Inflammatory macrophage treated with lipopolysaccharide for 1 hour (primary cell): ENCODE results near the gene CCDC178.
A peak's percentile ranks its signal among the peaks of the same experiment; 100 is the strongest.
"Not testable (repeated sequence)": the region's sequence is repeated elsewhere in the genome, so short reads cannot be mapped to it uniquely, and the experiment has no call there.

Experiments used
- DNase-seq, 2 donors: peaks; one replicate each; pipeline ENCODE4 v3.0.0-alpha.2; 2020 to 2022

Gene CCDC178

DNA sequence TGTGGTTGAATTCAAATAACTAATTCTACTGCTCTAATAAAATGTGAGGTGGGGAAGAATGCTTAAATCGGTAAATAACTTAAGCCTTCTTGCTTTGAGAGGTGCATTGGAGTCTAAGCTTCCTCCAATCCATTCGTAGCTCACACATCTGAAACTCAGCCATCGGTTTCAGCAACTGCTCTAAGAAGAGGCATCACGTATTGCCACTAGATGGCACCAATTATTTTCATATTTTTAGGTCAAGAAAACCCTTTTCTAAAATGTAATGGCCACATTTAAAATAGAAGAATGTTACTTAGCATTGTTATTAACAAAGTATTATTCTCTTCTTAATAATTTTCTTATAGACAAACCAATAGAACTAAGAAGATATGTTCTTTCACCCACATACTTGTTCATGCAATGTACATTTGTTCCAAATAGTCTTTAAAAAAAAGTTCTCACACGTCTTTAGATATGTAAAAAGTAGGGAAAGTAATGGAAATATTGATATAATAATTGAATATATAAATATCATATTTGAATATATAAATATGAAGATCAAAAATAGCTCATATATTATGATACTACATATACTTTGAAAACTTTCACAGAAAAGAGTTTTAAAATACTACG lies 229.8 kb downstream of the CCDC178 start:
- peak; percentile 3 to 28 for DNase-seq

DNA sequence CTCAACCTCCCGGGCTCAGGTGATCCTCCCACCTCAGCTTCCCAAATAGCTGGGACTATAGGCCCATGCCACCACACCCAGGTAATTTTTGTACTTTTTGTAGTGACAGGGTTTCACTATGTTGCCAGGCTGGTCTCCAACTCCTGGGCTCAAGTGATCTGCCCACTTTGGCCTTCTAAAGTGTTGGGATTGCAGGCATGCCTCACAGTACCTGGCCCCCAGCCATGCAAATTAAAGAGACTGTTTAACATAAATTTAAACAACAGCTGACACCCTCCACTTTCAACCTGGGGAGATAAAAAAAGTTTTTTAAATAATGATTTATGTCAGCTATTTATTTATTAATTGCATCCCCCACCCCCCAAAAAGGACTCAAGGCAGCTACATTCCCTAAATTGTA lies 234.7 kb downstream of the CCDC178 start:
- DNase-seq, result no peak

DNA sequence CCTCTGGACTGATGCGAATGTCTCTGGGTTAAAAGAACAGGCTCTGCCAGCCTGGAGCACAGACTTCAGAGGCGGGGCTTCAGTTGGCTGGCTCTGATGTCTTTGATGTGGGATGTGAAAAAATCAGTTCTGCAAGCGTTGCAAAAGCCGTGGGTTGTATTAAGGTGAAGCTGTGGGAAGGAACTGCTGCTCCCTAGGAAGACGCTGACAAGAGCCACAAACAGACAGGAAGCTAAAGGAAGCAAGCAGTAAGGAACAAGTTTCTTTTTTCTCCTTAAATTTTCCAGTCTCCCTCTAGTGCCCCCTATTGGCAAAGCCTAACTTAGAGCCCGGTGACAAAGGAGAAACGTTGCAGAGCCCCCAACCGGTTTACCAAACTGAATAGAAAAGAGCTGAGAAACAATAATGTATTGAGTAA lies 239.0 kb downstream of the CCDC178 start:
- peak; percentile 3 to 53 for DNase-seq

DNA sequence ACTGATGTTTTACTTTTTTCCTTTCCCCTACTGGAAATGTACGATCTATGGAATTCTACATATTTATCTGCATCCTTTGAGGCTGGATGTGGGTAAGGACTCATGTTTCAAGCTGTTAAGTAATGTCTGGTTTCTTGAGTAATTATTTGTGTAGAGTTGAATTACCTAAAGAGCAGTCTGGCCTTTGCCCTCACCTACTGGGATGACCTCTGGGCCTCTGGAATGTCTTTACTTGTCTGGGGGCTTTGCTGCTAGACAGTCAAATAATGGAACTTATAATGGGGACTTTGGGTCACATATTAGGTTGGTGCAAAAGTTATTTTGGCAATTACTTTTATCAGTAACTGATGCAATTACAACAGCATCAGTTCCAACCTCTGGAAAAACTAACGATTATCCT lies 244.7 kb downstream of the CCDC178 start:
- no peak for DNase-seq

DNA sequence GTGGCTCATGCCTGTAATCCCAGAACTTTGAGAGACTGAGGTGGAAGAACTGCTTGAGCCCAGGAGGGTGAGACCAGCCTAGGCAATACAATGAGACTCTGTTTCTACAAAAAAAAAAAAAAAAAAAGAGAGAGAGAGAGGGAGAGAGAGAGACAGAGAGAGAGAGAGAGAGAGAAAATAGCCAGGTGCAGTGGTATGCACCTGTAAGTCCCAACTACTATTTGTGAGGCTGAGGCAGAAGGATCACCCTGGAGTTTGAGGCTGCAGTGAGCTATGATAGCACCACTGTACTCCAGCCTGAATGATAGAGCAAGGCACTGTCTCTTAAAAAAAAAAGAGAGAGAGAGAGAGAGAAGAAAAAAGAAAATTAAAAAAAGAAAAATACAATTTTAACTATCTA lies 245.7 kb downstream of the CCDC178 start:
- no peak for DNase-seq

DNA sequence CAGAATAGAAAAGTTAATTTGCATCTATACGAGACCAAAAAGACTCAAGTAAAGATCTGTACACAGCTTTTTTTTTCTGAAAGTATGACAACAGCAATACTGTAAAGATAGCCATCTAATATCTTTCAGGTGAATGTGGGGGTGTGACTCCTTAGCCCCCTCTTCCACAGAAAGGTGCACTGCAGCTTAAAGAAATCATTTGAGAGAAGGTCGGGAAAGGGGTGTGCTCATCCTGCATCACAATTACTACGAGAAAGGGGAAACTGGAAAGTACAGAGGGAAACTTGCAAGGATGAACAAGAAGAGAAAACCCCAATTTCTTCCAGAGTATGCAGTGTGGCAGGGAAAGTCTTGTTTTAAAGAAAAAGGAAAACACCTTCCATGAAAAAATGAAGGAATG lies 255.6 kb downstream of the CCDC178 start:
- DNase-seq, result peak; percentile 5 to 41

DNA sequence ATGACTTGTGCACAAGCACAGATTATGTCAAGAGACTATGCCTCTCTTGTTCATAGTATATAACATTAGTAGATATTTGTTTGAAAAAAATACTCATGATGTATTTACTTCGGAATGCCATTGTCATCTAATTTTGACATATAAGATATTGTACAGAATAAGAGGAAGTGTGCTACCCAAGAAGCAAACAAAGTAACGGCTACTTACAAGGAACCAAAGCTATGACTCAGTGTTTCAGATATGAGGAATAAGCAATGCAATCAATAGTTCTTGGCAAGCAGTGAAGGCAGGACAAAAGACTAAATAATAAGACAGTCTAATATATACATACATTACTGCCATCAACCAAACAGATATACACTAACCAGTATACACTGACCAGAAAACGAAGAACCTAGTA lies 256.3 kb downstream of the CCDC178 start:
- peak; percentile 3 to 11 for DNase-seq

DNA sequence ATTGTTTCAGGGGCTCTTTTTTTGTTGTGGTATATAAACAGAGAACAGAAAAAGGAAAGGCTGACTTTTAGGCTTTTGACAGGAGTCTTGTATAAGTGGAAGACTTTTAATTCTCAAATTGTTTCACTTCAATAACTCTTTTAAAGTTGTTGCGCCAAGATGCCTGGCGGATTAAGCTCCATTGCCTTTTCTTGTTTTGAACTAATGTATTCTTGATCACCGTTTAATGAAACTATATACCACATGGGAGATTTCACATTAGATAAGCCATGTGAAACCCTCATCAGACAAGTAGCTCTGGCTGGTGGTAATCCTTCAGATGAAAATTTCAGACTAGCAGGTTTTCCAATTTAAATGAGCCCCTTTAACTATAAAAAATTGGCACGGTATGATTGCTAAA lies 257.4 kb downstream of the CCDC178 start:
- DNase-seq, result no peak

DNA sequence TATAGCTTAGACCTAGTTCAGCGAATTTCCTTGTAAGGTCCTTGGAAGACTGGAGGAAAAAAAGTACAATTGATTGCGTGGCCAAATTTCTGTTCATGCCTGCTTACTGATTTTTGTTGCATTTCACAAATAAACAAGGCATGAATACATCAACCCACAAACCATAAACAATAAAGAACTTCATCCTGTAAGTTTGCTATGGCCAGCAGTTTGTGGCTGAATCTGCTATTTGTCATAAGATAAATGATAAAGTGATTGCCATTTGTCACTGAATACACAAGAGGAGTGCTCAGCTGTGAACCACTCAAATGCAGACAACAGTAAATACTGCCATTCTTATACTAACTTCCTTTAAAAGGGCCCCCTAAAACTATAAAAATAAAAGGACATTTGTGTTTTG lies 259.5 kb downstream of the CCDC178 start:
- DNase-seq, result no peak

DNA sequence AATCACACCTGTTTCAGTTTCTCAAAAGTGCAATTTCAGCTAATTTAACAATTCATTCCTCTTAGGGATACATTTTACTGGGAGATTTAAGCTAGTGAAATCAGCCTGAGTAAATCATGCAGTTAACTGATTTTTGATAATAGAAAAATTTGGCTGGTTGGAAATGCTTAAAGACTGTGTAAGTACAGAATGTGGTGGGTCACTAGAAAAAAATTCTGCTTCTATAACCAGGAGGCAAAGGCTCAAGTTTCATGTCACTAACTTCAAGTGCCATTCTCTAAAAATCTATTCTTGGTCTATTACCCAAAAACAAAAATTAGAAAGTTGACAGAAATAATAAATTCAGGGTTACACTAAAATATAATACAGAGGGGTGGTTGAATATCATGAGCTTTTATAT lies 271.3 kb downstream of the CCDC178 start:
- no peak for DNase-seq

DNA sequence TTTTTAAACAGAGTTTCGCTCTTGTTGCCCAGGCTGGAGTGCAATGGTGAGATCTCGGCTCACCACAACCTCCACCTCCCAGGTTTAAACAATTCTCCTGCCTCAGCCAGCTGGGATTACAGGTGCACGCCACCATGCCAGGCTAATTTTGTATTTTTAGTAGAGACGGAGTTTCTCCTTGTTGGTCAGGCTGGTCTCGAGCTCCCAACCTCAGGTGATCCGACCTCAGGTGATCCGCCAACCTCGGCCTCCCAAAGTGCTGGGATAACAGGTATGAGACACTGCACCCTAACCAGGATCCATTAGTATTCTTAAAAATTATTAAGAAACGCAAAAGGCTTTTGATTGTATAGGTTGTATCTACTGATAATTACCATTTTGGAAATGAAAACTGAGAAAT lies 276.4 kb downstream of the CCDC178 start:
- DNase-seq, result not testable (repeated sequence)

DNA sequence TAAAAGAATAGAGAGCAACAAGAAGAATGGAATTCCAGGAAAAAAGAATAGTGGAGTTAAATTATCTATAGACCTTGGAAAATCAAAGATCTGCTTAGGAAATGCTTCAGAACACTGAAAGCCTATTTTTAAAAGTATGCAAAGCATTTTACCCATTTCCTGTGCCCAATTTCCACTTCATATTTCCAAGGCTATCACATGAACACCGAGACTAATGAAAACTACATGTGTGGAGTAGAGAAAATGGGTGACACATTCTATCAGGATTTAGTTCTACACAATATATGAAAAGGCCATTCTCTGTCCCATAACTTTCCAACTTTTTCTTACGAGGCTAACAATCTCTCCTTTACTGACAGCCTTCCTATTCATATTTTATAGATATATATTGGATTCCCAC lies 279.4 kb downstream of the CCDC178 start:
- DNase-seq, result no peak

DNA sequence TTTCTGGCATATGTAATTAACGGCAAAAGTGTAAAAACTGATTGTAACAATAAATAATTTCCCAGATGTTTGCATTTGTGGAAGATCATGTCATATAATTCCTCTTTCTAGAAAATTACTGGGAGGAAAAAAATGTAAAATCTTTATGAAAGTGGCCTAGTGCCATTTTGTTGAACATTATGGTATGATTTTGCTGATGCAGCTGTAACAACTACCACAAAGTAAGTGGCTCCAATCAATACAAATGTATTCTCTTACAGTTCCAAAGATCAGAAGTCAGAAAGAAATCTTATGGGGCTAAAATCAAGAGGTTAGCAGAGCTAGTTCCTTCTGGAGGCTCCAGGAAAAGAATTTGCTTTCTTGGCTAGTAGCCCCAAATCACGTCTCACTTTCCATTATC lies 281.4 kb downstream of the CCDC178 start:
- no peak for DNase-seq

DNA sequence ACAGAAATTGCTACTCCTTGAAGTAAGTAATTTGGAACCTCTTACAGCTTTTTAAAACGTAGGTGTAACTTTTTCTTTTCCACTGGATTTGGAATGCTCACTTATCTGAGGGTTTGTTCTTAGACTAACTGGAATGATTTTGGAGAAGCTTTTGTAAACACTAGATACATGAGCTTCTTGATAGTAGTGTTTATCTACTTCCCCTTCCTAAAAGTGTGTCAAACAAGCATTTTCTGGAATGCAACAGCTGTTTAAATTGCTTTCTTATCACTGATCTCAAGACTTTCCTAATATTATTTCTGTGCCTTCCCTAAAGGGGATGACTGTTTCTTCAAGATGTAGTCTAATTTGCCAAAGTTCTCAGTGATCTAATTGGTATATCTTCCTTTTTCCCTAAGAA lies 282.6 kb downstream of the CCDC178 start:
- DNase-seq, result no peak

DNA sequence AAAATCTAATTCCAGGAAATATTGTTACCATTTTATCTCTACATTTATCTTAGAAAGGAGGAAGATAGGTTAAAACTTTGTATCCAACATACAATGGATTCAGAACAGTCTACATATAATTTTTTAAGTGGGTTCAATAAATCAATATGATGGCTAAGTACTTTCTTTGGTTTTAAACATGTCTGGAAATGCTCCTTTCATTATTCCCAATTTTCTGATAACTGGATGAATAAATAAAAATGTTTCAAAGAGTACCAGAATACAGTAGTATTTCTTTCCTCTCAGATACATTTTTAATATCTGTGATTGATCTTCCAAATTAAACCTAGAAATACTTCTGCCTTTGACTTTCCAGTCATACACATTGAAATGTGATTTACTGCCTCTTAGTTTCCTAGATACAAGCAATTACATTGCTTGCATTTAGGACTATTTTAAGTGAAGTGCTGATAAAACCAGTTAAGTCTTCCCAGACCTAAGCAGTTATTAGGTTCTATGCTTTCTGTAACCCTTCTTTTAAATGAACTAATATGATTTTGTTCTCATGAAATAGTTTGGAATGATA lies 283.5 kb downstream of the CCDC178 start:
- DNase-seq, result no peak

DNA sequence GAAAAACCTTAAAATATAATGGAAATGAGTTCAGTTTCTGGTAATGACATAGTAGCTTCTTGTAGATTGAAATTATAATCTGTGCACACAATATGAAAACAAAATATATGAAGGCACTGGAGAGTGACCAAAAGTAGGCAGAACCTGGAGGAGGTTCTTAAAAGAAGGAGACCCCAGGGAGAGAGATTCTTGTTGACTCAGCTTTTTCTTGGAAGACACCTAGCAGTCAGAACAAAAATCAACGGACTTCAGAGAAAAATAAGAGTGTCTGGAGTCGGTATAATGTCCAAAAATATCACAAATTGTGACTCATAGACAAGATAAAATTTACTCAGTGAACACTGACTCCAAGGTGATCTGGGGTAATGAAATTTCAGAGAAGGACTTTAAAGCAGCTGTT lies 286.5 kb downstream of the CCDC178 start:
- DNase-seq, result no peak

DNA sequence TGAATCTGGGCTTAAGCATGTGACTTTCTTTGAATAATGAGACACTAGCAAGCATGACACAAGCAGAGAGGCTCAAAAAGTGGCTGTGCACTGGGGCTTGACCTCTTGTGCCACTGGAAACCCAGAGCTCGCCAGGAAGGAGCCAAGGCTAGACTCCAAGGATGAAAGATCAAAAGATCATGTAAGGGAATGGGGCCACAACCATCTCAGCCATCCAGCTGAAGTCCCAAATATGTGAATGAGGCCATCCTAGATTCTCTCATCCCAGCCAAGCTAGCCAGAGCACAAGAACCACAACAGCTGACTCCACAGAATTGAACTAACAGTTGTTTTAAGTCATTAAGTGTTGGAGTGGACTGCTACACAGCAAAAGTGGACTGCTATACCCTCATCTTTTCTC lies 288.1 kb downstream of the CCDC178 start:
- no peak for DNase-seq

DNA sequence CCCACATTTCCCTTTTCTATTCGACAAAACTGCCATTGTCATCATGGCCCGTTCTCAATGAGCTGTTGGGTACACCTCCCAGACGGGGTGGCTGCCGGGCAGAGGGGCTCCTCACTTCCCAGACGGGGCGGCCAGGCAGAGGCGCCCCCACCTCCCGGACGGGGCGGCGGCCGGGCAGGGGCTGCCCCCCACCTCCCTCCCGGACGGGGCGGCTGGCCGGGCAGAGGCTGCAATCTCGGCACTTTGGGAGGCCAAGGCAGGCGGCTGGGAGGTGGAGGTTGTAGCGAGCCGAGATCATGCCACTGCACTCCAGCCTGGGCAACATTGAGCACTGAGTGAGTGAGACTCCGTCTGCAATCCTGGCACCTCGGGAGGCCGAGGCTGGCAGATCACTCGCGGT lies 292.7 kb downstream of the CCDC178 start:
- not testable (repeated sequence) for DNase-seq

DNA sequence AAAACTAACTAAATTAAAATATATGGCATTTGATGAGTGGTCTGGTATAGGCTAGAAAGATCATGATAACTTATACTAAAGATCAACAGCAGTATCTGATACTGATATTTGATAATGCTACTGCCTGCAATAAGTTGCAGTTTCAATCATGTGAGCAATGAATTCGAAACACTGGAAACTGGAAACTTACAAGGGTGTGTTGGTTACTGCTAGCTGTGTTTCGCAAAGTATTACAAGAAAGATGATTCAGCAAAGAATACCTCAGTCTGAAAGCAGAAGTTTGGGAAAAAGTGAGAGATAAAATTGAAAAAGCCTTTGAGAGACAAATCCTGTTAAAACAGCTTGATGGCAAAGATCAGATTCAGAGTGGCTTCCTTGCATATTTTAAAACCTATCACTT lies 294.5 kb downstream of the CCDC178 start:
- DNase-seq, result peak; percentile 59 to 70

DNA sequence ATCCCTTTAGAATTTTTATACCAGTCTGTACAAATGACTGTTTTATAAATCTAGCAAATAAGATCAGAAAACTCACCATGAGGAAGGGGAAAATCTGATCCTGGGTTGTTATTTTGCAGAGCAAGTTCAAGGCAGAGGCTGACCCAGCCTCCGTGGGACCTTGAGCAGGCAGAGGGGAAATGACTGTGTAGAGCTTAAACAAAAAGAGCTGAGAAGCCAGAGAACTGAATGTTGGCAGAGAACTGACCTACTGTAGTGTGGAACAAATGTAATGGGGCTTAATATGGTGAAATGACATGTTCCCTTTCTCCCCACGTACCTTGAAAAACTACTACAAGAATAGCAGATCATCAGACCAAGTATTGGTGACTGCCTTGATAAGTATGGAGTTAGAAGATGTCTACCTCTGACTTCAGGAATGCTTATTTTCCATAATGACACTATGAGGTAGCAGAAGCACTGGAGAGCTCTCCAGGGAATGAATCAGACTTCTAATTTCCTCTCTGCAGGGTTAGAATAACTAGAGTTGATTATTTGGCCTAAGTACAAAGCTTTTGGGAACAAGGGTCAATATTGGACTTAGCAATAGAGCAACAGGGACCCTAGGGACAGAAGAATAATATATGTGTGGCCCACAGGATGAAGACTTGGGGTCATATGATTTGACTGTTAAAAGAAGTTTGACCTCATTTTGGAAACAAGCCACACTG lies 304.4 kb downstream of the CCDC178 start:
- no peak for DNase-seq

DNA sequence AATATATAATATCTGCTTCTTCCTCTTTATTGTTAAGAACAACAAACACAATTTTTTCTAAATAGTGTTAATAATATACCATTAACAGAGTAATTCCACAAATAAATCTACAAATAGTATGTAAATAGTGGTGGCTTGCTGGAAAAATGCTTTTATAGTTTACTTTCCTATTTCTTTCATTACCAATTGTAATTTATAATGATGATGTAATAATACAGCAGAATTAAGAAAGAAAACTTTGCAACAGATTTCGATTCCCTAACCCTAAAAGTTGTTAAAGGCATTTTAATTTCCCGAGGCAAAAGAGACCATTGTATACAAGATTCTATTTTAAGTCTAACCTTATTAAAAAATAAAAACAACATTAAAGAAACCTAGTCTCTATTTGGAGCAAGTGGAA lies 307.9 kb downstream of the CCDC178 start:
- DNase-seq, result no peak

DNA sequence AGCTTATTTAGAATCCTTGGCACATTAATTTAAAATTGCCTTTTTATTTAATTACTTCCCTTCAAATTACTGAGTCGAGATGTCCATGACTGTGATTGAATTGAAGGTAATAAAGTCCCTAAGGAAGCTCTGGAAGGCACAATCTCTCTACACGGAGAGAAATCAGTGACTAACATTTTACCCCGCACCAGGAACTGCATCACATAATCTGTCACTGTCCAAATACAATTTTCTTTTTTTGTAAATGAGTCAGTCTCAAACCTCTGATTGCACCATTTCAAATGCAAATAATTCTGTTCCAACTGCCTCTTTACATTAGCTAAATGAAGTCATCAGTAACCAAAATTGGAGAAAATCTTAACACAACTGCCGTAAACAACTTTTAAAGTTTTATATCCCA lies 311.9 kb downstream of the CCDC178 start:
- DNase-seq, result no peak

DNA sequence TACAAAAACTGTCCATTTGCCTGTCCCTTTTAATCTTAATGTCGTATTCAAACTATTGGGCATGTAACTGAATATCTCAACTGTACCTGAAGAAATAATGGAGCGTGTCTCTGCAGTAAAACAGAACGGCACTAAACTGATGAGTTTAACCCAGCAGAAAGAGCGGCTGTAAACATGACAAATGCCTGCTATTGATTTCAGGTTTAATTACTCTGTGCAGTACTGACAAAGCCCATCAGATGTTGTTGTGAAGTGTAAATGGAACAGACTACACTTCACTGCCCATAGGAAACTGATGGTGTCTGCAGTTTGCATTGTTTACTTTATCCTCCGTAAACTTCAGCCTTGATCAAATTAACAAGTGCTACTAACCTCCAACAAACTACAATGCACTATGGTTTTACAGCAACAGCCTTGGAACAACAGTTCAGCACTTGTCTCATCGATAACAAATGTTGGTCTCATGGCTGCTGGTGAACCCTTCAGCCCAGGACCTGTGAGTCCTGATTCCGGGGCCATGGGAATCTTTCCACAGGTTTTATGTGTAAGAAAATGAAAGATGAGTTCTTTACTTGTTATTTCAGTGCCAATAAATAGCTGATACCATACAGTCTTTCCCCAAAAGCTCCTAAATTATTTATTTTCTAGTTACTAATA lies 316.5 kb downstream of the CCDC178 start:
- DNase-seq, result no peak

DNA sequence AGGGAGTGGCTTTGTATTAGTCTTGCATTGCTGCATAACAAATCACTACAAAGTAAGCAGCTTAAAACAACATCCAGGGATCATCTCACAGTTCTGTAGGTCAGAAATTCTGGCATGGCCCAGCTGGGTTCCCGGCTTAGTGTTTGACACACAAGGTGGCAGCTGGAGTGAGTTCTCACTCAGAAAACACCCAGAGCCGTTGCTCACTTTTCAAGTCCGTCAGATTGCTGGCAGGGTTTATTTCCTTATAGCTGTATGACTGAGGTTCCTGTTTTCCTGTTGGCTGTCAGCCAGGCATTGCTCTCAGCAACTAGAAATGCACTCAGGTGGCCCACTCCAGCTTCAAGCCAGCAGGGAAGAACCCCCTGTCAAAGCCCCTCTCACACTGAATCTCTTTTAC lies 324.1 kb downstream of the CCDC178 start:
- peak; percentile 12 to 14 for DNase-seq
